Measurements from ENCODE around the gene MMP2.
A peak's percentile ranks its signal among the peaks of the same experiment; 100 is the strongest.

The MMP2 gene

GRCh38 chr16:55498101-55498500, 19.1 kb downstream of the MMP2 start:
- DNase-seq (ENCODE audit: low read depth) = no peak
- H3K4me3 ChIP-seq (ENCODE audit: low read depth, low read length) = no peak overlapping the region

GRCh38 chr16:55499281-55499680, 20.3 kb downstream of the MMP2 start:
- no peak overlapping the region for H3K4me3 ChIP-seq (ENCODE audit: low read depth, low read length)
- TF ChIP-seq CTCF (conservative IDR thresholded peaks at IDR 0.05; ENCODE audit: low read depth, low read length) = no peak
- DNase-seq (ENCODE audit: low read depth) = no peak

More at GRCh38 chr16:55498101-55498500, 19.1 kb downstream of the MMP2 start:
- no peak for TF ChIP-seq CTCF (conservative IDR thresholded peaks at IDR 0.05; ENCODE audit: low read depth, low read length)

- H3K4me3 ChIP-seq (ENCODE audit: low read depth, low read length) = no peak overlapping the region
- DNase-seq (ENCODE audit: low read depth) = peak; percentile 98
- TF ChIP-seq CTCF (conservative IDR thresholded peaks at IDR 0.05; ENCODE audit: low read depth, low read length) = peak; percentile 1
These were observed 21.0 kb downstream of the MMP2 start for GRCh38 chr16:55499951-55500529.

- peak; percentile 50 for DNase-seq (ENCODE audit: low read depth)
- H3K4me3 ChIP-seq (ENCODE audit: low read depth, low read length) = no peak overlapping the region
- no peak for TF ChIP-seq CTCF (conservative IDR thresholded peaks at IDR 0.05; ENCODE audit: low read depth, low read length)
These were observed 21.6 kb downstream of the MMP2 start for GRCh38 chr16:55500530-55501011.

- TF ChIP-seq CTCF (conservative IDR thresholded peaks at IDR 0.05; ENCODE audit: low read depth, low read length) = peak; percentile 56
- no peak for DNase-seq (ENCODE audit: low read depth)
- H3K4me3 ChIP-seq (ENCODE audit: low read depth, low read length) = no peak overlapping the region
These were observed 22.7 kb downstream of the MMP2 start for GRCh38 chr16:55501549-55502322.

- peak; percentile 36 for TF ChIP-seq CTCF (conservative IDR thresholded peaks at IDR 0.05; ENCODE audit: low read depth, low read length)
- H3K4me3 ChIP-seq (ENCODE audit: low read depth, low read length) = no peak overlapping the region
These were observed 23.9 kb downstream of the MMP2 start for GRCh38 chr16:55502801-55503366.

More at GRCh38 chr16:55502801-55503366, 23.9 kb downstream of the MMP2 start:
- peak; percentile 92 for DNase-seq (ENCODE audit: low read depth)
